MM.1S (cell line): ENCODE data around the gene SYT13.

Source experiments
- DNase-seq: peaks from one replicate; pipeline ENCODE4 v3.0.0-alpha.2; 2015
- H2AFZ ChIP-seq: fragments of 300-600 bp; sonication (generic); 2 replicates; pipeline ENCODE4 v1.6.0; 2016; ENCODE audit warnings: antibody characterized with exemption, low read length
- H3F3A ChIP-seq: fragments of 300-600 bp; sonication (generic); 2 replicates; pipeline ENCODE4 v1.6.1; 2016; ENCODE audit warnings: mild to moderate bottlenecking, antibody characterized with exemption, low read length, moderate library complexity, mixed read lengths; ENCODE audit not compliant: insufficient read depth
- H3K27ac ChIP-seq: fragments of 300-600 bp; sonication (generic); 2 replicates; pipeline ENCODE4 v1.5.1; 2016; ENCODE audit warnings: mild to moderate bottlenecking, low read length
- H3K27me3 ChIP-seq: fragments of 300-600 bp; sonication (generic); replicated peaks from 2 replicates; pipeline ENCODE4 v1.6.0; 2016; ENCODE audit warnings: low read length; ENCODE audit not compliant: insufficient read depth
- H3K36me3 ChIP-seq: fragments of 300-600 bp; sonication (generic); replicated peaks from 2 replicates; pipeline ENCODE4 v1.6.1; 2016; ENCODE audit warnings: mild to moderate bottlenecking, low read length, mixed read lengths; ENCODE audit not compliant: insufficient read depth
- H3K4me1 ChIP-seq: fragments of 300-600 bp; sonication (generic); 2 replicates; pipeline ENCODE4 v1.6.1; 2016; ENCODE audit warnings: low read length, mixed read lengths
- H3K4me2 ChIP-seq: fragments of 300-600 bp; sonication (generic); 2 replicates; pipeline ENCODE4 v1.6.0; 2016; ENCODE audit warnings: low read depth, low read length
- H3K4me3 ChIP-seq: fragments of 300-600 bp; sonication (generic); 2 replicates; pipeline ENCODE4 v1.5.1; 2016; ENCODE audit warnings: low read length, mixed read lengths
- H3K79me2 ChIP-seq: fragments of 300-600 bp; sonication (generic); 2 replicates; pipeline ENCODE4 v1.6.1; 2016; ENCODE audit warnings: mixed run types, low read length, mixed read lengths
- H3K9ac ChIP-seq: fragments of 300-600 bp; sonication (generic); 2 replicates; pipeline ENCODE4 v1.6.1; 2016; ENCODE audit warnings: low read length, mixed read lengths
- H3K9me2 ChIP-seq: fragments of 300-600 bp; sonication (generic); replicated peaks from 2 replicates; pipeline ENCODE4 v1.6.1; 2016; ENCODE audit warnings: mild to moderate bottlenecking, low read length, mixed read lengths; ENCODE audit not compliant: insufficient read depth
- H3K9me3 ChIP-seq: fragments of 300-600 bp; sonication (generic); replicated peaks from 2 replicates; pipeline ENCODE4 v1.6.1; 2016; ENCODE audit warnings: mild to moderate bottlenecking, low read length, mixed read lengths; ENCODE audit not compliant: insufficient read depth
- H4K20me1 ChIP-seq: fragments of 300-600 bp; sonication (generic); 2 replicates; pipeline ENCODE4 v1.6.1; 2016; ENCODE audit warnings: mild to moderate bottlenecking, low read length, moderate library complexity, mixed read lengths; ENCODE audit not compliant: insufficient read depth
- CTCF ChIP-seq: fragments of 300-600 bp; sonication (generic); IDR thresholded peaks from 2 replicates; pipeline ENCODE4 v1.5.1; 2016; ENCODE audit warnings: antibody characterized with exemption, low read length, mixed read lengths
- EZH2 ChIP-seq: fragments of 300-600 bp; sonication (generic); optimal IDR thresholded peaks from 2 replicates; pipeline ENCODE3; 2017; ENCODE audit warnings: low read depth, mild to moderate bottlenecking, antibody characterized with exemption, low read length, mixed read lengths
- EZH2phosphoT487 ChIP-seq: fragments of 300-600 bp; sonication (generic); IDR thresholded peaks from 2 replicates; pipeline ENCODE4 v1.6.1; 2018; ENCODE audit warnings: antibody characterized with exemption, low read length

The SYT13 gene

GRCh38 chr11:45215098-45215865 lies 70.9 kb downstream of the SYT13 start:
- Histone ChIP-seq H4K20me1 (no peaks in the 10 kb centered on the region), H3K4me2 (no peak overlapping the region), H3K9me2 (no peaks in the 10 kb centered on the region), H2AFZ (no peak overlapping the region), H3K9ac (no peak overlapping the region), H3K4me1 (peaks cover 8% of the 10 kb centered on the region; the same call in 1 of the 2 replicates), H3K36me3 (no peaks in the 10 kb centered on the region), H3F3A (no peaks in the 10 kb centered on the region), H3K79me2 (no peaks in the 10 kb centered on the region), H3K4me3 (no peak overlapping the region), H3K27me3 (no peaks in the 10 kb centered on the region), H3K9me3 (no peaks in the 10 kb centered on the region), H3K27ac (no peak overlapping the region)
- no peak for DNase-seq
- no peak for TF ChIP-seq CTCF
- no peak for TF ChIP-seq EZH2
- TF ChIP-seq EZH2phosphoT487: no peak

GRCh38 chr11:45213717-45214116 lies 72.4 kb downstream of the SYT13 start:
- Histone ChIP-seq H3F3A (no peaks in the 10 kb centered on the region), H2AFZ (no peak overlapping the region), H3K79me2 (no peaks in the 10 kb centered on the region), H3K4me3 (no peak overlapping the region), H3K4me2 (no peak overlapping the region), H4K20me1 (no peaks in the 10 kb centered on the region), H3K27ac (no peak overlapping the region), H3K36me3 (no peaks in the 10 kb centered on the region), H3K4me1 (peaks cover 8% of the 10 kb centered on the region; the same call in 1 of the 2 replicates), H3K9ac (no peak overlapping the region), H3K27me3 (no peaks in the 10 kb centered on the region), H3K9me3 (no peaks in the 10 kb centered on the region), H3K9me2 (no peaks in the 10 kb centered on the region)
- TF ChIP-seq CTCF (no peak), EZH2phosphoT487 (no peak), EZH2 (no peak)
- no peak for DNase-seq

- no peaks in the 10 kb centered on the region for H3K36me3 ChIP-seq
- no peak for DNase-seq
- peaks cover 8% of the 10 kb centered on the region; the same call in 1 of the 2 replicates for H3K4me1 ChIP-seq
- H3K27me3 ChIP-seq: no peaks in the 10 kb centered on the region
- no peaks in the 10 kb centered on the region for H3F3A ChIP-seq
- no peak overlapping the region for H3K4me3 ChIP-seq
- no peaks in the 10 kb centered on the region for H4K20me1 ChIP-seq
- no peak overlapping the region for H3K27ac ChIP-seq
- TF ChIP-seq EZH2phosphoT487: no peak
- TF ChIP-seq EZH2: no peak
- TF ChIP-seq CTCF: no peak
- H3K4me2 ChIP-seq: no peak overlapping the region
- no peaks in the 10 kb centered on the region for H3K9me3 ChIP-seq
- H3K9ac ChIP-seq: no peak overlapping the region
- H3K79me2 ChIP-seq: no peaks in the 10 kb centered on the region
- H3K9me2 ChIP-seq: no peaks in the 10 kb centered on the region
- H2AFZ ChIP-seq: no peak overlapping the region
Measured at GRCh38 chr11:45213316-45213665, 72.8 kb downstream of the SYT13 start.
